ENCODE measurements around the gene RELL2. TPM values are rescaled to one million over a fixed set of nuclear protein-coding genes. Genes with fewer than 3 reads are reported as not detected.

The RELL2 gene
- 3.5 to 5.4 TPM (median 4.5 TPM) in 5 replicates for total RNA-seq (2022; extraction: Qiagen RNA extraction)

GRCh38 chr5:141636413-141637122 is at the start of gene RELL2, which contains the start of gene HDAC3:
Gene RELL2, plus strand, starts transcription at chr5:141636997. Its CDS starts 1,229 bp downstream, at chr5:141638226.
Gene HDAC3, minus strand, starts transcription at chr5:141636849. Its CDS starts 59 bp downstream, at chr5:141636790.

GRCh38 chr5:141618804-141619554 is 17.8 kb upstream of the RELL2 start, which contains the start of gene DIAPH1:
Gene DIAPH1, minus strand, starts transcription at chr5:141619000. Its CDS starts 86 bp downstream, at chr5:141618914.

GRCh38 chr5:141650851-141651727 is 14.3 kb downstream of the RELL2 start, which contains the start of gene FCHSD1:
Gene FCHSD1, minus strand, starts transcription at chr5:141651418. Its CDS starts 50 bp downstream, at chr5:141651368.

GRCh38 chr5:141681695-141682641 is 45.2 kb downstream of the RELL2 start, which contains the start of gene ARAP3:
Gene ARAP3, minus strand, starts transcription at chr5:141682230. Its CDS starts 1,744 bp downstream, at chr5:141680486.

Other genes with a start within 250 kb of the RELL2 start
- 0.55 to 1.0 TPM (median 0.97 TPM) in 5 replicates for gene PCDHGB4, start 249.3 kb upstream of the RELL2 start, total RNA-seq (2022; extraction: Qiagen RNA extraction)
- 0.02 to 0.06 TPM (median 0.06 TPM) in 3 of 5 replicates, not detected in the others for gene PCDHGA8, start 244.4 kb upstream of the RELL2 start, total RNA-seq (2022; extraction: Qiagen RNA extraction)
- 1.6 to 2.6 TPM (median 2.2 TPM) in 5 replicates for gene PCDHGB5, start 239.1 kb upstream of the RELL2 start, total RNA-seq (2022; extraction: Qiagen RNA extraction)
- gene PCDHGA9, start 234.2 kb upstream of the RELL2 start, total RNA-seq (2022; extraction: Qiagen RNA extraction) = 0.06 to 0.08 TPM (median 0.06 TPM) in 3 of 5 replicates, not detected in the others
- gene PCDHGB6, start 229.0 kb upstream of the RELL2 start, total RNA-seq (2022; extraction: Qiagen RNA extraction) = 0.08 to 0.13 TPM (median 0.12 TPM) in 5 replicates
- 0.02 to 0.03 TPM in 2 of 5 replicates, not detected in the others for gene PCDHGA10, start 224.0 kb upstream of the RELL2 start, total RNA-seq (2022; extraction: Qiagen RNA extraction)
- 0.05 to 0.10 TPM (median 0.07 TPM) in 3 of 5 replicates, not detected in the others for gene PCDHGB7, start 219.3 kb upstream of the RELL2 start, total RNA-seq (2022; extraction: Qiagen RNA extraction)
- 0.04 to 0.06 TPM (median 0.05 TPM) in 3 of 5 replicates, not detected in the others for gene PCDHGA11, start 215.9 kb upstream of the RELL2 start, total RNA-seq (2022; extraction: Qiagen RNA extraction)
- gene PCDHGA12, start 206.5 kb upstream of the RELL2 start, total RNA-seq (2022; extraction: Qiagen RNA extraction) = 0.02 TPM in 1 of 5 replicates, not detected in the others
- 5.1 to 6.3 TPM (median 5.9 TPM) in 5 replicates for gene PCDHGC3, start 161.0 kb upstream of the RELL2 start, total RNA-seq (2022; extraction: Qiagen RNA extraction)
- gene PCDHGC4, start 152.0 kb upstream of the RELL2 start, total RNA-seq (2022; extraction: Qiagen RNA extraction) = not detected in 5 replicates
- not detected in 5 replicates for gene PCDHGC5, start 147.9 kb upstream of the RELL2 start, total RNA-seq (2022; extraction: Qiagen RNA extraction)
- gene DIAPH1, start 18.0 kb upstream of the RELL2 start, total RNA-seq (2022; extraction: Qiagen RNA extraction) = 95.8 to 107 TPM (median 98.2 TPM) in 5 replicates
- 44.0 to 51.0 TPM (median 48.7 TPM) in 5 replicates for gene HDAC3, start 148 bp upstream of the RELL2 start, total RNA-seq (2022; extraction: Qiagen RNA extraction)
- gene FCHSD1, start 14.4 kb downstream of the RELL2 start, total RNA-seq (2022; extraction: Qiagen RNA extraction) = 9.1 to 13.3 TPM (median 9.9 TPM) in 5 replicates
- gene ARAP3, start 45.2 kb downstream of the RELL2 start, total RNA-seq (2022; extraction: Qiagen RNA extraction) = 2.7 to 4.8 TPM (median 4.3 TPM) in 5 replicates
- 2.2 to 3.8 TPM (median 3.0 TPM) in 5 replicates for gene PCDH1, start 241.4 kb downstream of the RELL2 start, total RNA-seq (2022; extraction: Qiagen RNA extraction)